OCI-LY7 (cell line): ENCODE measurements around the gene GANAB.
"Not testable (repeated sequence)": the region's sequence is repeated elsewhere in the genome, so short reads cannot be mapped to it uniquely, and the experiment has no call there.

Experiments
- CTCF ChIP-seq: fragments of 200-600 bp; sonication (generic); conservative IDR thresholded peaks from 2 replicates; pipeline ENCODE4 v1.5.1; 2014; ENCODE audit warnings: mild to moderate bottlenecking, antibody characterized with exemption, low read length, moderate library complexity, mixed read lengths
- EZH2phosphoT487 ChIP-seq: fragments of 200-600 bp; sonication (generic); IDR thresholded peaks from 2 replicates; pipeline ENCODE4 v1.6.1; 2018; ENCODE audit warnings: low read depth, borderline replicate concordance, mild to moderate bottlenecking, mixed run types, antibody characterized with exemption, low read length, moderate library complexity, mixed read lengths

GRCh38 chr11:62616957-62617356 lies 29.5 kb downstream of the GANAB start:
- TF ChIP-seq CTCF, EZH2phosphoT487: not testable (repeated sequence)
